DOHH2 (cell line): ENCODE data around the gene CALHM2.

ENCODE experiments used
- H3F3A ChIP-seq: fragments of 200-600 bp; sonication (generic), shearing (Covaris generic); 2 replicates; pipeline ENCODE4 v1.6.0; 2016; ENCODE audit warnings: antibody characterized with exemption, mild to moderate bottlenecking; ENCODE audit not compliant: control insufficient read depth, insufficient read depth
- H3K27ac ChIP-seq: fragments of 200-600 bp; sonication (generic); 2 replicates; pipeline ENCODE4 v1.5.1; 2014; ENCODE audit warnings: low read depth, mild to moderate bottlenecking, low read length, moderate library complexity
- H3K27me3 ChIP-seq: fragments of 200-600 bp; sonication (generic); 2 replicates; pipeline ENCODE4 v1.6.1; 2014; ENCODE audit warnings: mild to moderate bottlenecking, low read length, mixed read lengths; ENCODE audit not compliant: control insufficient read depth
- H3K36me3 ChIP-seq: fragments of 200-600 bp; sonication (generic); 2 replicates; pipeline ENCODE4 v1.6.1; 2014; ENCODE audit warnings: mild to moderate bottlenecking, low read length, moderate library complexity, mixed read lengths; ENCODE audit not compliant: control insufficient read depth
- H3K4me1 ChIP-seq: fragments of 200-600 bp; sonication (generic); 2 replicates; pipeline ENCODE4 v1.6.1; 2014; ENCODE audit warnings: mild to moderate bottlenecking, low read length, mixed read lengths; ENCODE audit not compliant: control insufficient read depth
- H3K4me2 ChIP-seq: fragments of 200-600 bp; sonication (generic); 2 replicates; pipeline ENCODE4 v1.6.0; 2014; ENCODE audit warnings: mild to moderate bottlenecking, low read length, moderate library complexity
- H3K4me3 ChIP-seq: fragments of 200-600 bp; sonication (generic); 2 replicates; pipeline ENCODE4 v1.5.1; 2014; ENCODE audit warnings: mild to moderate bottlenecking, low read length, mixed read lengths
- H3K79me2 ChIP-seq: fragments of 200-600 bp; sonication (generic); 2 replicates; pipeline ENCODE4 v1.6.1; 2014; ENCODE audit warnings: mild to moderate bottlenecking, low read length, mixed read lengths; ENCODE audit not compliant: control insufficient read depth
- H3K9me2 ChIP-seq: fragments of 200-600 bp; sonication (generic); replicated peaks from 2 replicates; pipeline ENCODE4 v1.6.1; 2014; ENCODE audit warnings: mild to moderate bottlenecking, low read length, mixed read lengths; ENCODE audit not compliant: control insufficient read depth
- H3K9me3 ChIP-seq: fragments of 200-600 bp; sonication (generic); 2 replicates; pipeline ENCODE4 v1.6.1; 2014; ENCODE audit warnings: antibody characterized with exemption, low read length, mixed read lengths; ENCODE audit not compliant: control insufficient read depth, insufficient read depth
- H4K20me1 ChIP-seq: fragments of 200-600 bp; sonication (generic); 2 replicates; pipeline ENCODE4 v1.6.0; 2014; ENCODE audit warnings: low read depth, mild to moderate bottlenecking, antibody characterized with exemption, low read length, moderate library complexity; ENCODE audit not compliant: control insufficient read depth, insufficient read depth
- EZH2phosphoT487 ChIP-seq: fragments of 200-600 bp; sonication (generic); IDR thresholded peaks from 2 replicates; pipeline ENCODE4 v1.6.1; 2017; ENCODE audit warnings: borderline replicate concordance, mild to moderate bottlenecking, antibody characterized with exemption, low read length, moderate library complexity, mixed read lengths
- TF ChIP-seq, protein P1 (sequence below): fragments of 200-600 bp; sonication (generic); IDR thresholded peaks from one replicate; pipeline ENCODE4 v1.5.1; 2014; ENCODE audit warnings: antibody characterized with exemption, mild to moderate bottlenecking, low read depth, low read length; ENCODE audit not compliant: poor library complexity, severe bottlenecking

CALHM2 gene

GRCh38 chr10:103478671-103479070, 26.5 kb upstream of the CALHM2 start:
- no peak overlapping the region for H3K27ac ChIP-seq
- H3K36me3 ChIP-seq: no peaks in the 10 kb centered on the region
- H3F3A ChIP-seq: peaks cover 4% of the 10 kb centered on the region
- no peaks in the 10 kb centered on the region for H3K79me2 ChIP-seq
- H3K9me3 ChIP-seq: no peaks in the 10 kb centered on the region
- no peaks in the 10 kb centered on the region for H4K20me1 ChIP-seq
- H3K4me1 ChIP-seq: peaks cover 26% of the 10 kb centered on the region
- no peak overlapping the region for H3K4me2 ChIP-seq
- H3K4me3 ChIP-seq: no peak overlapping the region
- H3K9me2 ChIP-seq: no peaks in the 10 kb centered on the region
- TF ChIP-seq EZH2phosphoT487: no peak
- TF ChIP-seq, protein P1, sequence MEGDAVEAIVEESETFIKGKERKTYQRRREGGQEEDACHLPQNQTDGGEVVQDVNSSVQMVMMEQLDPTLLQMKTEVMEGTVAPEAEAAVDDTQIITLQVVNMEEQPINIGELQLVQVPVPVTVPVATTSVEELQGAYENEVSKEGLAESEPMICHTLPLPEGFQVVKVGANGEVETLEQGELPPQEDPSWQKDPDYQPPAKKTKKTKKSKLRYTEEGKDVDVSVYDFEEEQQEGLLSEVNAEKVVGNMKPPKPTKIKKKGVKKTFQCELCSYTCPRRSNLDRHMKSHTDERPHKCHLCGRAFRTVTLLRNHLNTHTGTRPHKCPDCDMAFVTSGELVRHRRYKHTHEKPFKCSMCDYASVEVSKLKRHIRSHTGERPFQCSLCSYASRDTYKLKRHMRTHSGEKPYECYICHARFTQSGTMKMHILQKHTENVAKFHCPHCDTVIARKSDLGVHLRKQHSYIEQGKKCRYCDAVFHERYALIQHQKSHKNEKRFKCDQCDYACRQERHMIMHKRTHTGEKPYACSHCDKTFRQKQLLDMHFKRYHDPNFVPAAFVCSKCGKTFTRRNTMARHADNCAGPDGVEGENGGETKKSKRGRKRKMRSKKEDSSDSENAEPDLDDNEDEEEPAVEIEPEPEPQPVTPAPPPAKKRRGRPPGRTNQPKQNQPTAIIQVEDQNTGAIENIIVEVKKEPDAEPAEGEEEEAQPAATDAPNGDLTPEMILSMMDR: no peak
- no peaks in the 10 kb centered on the region for H3K27me3 ChIP-seq

DNA sequence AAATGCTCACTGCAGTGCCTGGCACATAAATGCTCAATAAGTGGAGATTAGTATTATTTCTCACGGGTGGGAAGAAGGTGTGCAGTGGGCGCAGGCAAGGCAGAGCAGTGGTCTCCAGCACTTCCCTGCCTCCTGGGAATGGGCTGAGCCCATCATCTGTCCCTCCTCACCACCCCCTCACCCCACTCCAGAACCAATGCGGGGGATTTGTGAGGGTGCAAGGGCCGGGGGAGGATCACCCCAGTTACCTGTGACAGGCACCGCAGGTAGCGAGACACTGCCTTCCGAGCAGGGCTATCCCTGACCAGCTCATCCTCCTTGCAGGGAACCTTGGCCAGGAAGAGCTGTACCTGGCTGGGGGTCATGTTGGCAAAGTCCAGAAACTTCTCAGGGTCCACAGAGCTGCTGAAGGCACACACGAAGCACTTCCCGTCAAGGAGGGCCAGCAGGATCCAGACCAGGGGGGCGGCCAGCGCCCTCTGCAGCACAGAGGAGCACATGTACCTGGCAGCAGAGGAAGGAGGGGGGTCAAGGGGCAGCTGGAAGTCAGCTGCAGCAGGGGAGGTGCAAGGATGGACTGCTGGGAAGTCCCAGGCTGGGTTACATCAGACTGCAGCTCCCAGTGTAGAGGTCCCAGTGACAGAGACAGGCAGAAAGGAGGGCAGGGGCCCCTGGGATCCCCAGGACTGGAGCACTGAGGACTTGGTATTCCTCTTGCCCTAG, 24.0 kb upstream of the CALHM2 start:
- Histone ChIP-seq H3K79me2 (no peaks in the 10 kb centered on the region), H3K4me2 (peak overlapping the region; percentile 12; the same call in 1 of the 2 replicates), H3K9me2 (no peaks in the 10 kb centered on the region), H3K4me3 (no peak overlapping the region), H3K9me3 (no peaks in the 10 kb centered on the region), H3K27me3 (no peaks in the 10 kb centered on the region), H3F3A (peaks cover 8% of the 10 kb centered on the region), H4K20me1 (no peaks in the 10 kb centered on the region), H3K4me1 (peaks cover 41% of the 10 kb centered on the region), H3K27ac (no peak overlapping the region), H3K36me3 (no peaks in the 10 kb centered on the region)
- TF ChIP-seq, protein P1: peak; percentile 85
- no peak for TF ChIP-seq EZH2phosphoT487

DNA sequence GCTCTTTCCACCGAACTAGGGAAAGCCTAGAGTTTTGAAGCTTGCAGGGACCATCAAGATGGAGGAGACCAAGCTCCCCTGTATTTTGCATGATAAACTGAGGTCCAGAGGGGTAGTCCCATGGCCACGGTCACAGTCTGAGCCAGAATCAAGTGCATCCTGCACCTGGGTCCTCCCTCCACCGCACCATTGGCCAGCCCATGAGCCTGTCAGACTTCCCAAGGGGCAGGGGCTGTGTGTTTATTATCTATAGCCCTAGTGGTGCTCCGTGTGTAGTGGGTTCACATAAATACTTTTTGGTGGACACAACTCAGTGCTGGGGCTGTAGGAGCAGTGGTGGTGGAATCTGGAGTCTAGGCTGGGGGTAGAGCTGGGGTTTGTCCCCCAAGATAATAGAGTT, 23.3 kb upstream of the CALHM2 start:
- H3K9me2 ChIP-seq: no peaks in the 10 kb centered on the region
- H3K4me2 ChIP-seq: no peak overlapping the region
- H3K79me2 ChIP-seq: no peaks in the 10 kb centered on the region
- no peaks in the 10 kb centered on the region for H3K27me3 ChIP-seq
- no peaks in the 10 kb centered on the region for H4K20me1 ChIP-seq
- H3K4me1 ChIP-seq: peaks cover 48% of the 10 kb centered on the region
- no peak overlapping the region for H3K4me3 ChIP-seq
- peaks cover 16% of the 10 kb centered on the region for H3F3A ChIP-seq
- H3K9me3 ChIP-seq: no peaks in the 10 kb centered on the region
- H3K27ac ChIP-seq: no peak overlapping the region
- TF ChIP-seq, protein P1: no peak
- TF ChIP-seq EZH2phosphoT487: no peak
- H3K36me3 ChIP-seq: no peaks in the 10 kb centered on the region
